ENCODE results near the gene SMLR1.
"Not testable (repeated sequence)": the region's sequence is repeated elsewhere in the genome, so short reads cannot be mapped to it uniquely, and the experiment has no call there.

SMLR1 gene

GRCh38 chr6:130827247-130828149 lies at the start of gene SMLR1:
Gene SMLR1 (plus strand): TSS chr6:130827406. CDS start chr6:130827414, 8 bp downstream.
- no peak for DNase-seq

GRCh38 chr6:130778946-130779657 lies 48.1 kb upstream of the SMLR1 start:
- peak in 3 of 6 experiments; percentile 2 to 12 (median 8) for DNase-seq

GRCh38 chr6:130779658-130780033 lies 47.6 kb upstream of the SMLR1 start:
- DNase-seq: no peak

DNA sequence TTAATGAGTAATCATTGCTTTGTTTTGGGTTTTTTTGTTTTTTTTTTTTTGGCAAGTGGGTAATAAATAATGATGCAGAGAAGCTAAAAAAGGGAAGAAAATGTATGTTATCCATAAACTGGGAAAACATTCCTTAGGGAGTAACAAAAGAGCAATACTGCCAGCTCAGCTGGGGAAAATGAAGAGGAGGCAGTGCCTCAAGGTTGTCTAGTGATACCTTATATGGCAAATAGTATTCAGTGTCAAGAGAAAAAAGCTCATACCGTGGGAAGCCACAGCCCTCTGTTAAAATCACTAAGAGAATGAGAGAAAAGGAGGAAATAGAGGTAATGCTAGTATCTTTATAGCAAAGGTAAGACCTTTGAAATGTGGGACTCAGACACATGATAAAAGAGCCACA lies 47.1 kb upstream of the SMLR1 start:
- no peak for DNase-seq

DNA sequence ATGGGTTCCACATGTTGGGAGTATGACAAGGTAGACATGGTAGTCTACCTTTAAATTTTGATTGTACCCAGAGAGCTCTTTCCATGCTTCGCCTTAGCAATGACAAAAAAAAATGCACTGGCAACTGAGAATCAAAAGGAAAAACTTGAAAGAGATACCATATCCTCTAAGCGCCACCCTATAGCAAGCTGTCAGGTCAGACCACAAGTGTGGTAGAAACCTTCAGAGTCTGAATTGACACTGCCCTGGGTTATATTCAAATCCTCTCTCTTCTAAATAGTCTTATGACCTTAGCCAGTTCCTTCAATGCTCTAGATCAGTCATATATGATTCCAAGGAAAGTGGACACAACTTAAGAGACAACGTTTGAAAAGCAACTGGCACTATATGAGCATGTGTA lies 45.6 kb upstream of the SMLR1 start:
- peak in 4 of 6 experiments; percentile 2 to 62 (median 56) for DNase-seq

- DNase-seq: no peak
These were observed 43.6 kb upstream of the SMLR1 start for GRCh38 chr6:130783416-130784107.

DNA sequence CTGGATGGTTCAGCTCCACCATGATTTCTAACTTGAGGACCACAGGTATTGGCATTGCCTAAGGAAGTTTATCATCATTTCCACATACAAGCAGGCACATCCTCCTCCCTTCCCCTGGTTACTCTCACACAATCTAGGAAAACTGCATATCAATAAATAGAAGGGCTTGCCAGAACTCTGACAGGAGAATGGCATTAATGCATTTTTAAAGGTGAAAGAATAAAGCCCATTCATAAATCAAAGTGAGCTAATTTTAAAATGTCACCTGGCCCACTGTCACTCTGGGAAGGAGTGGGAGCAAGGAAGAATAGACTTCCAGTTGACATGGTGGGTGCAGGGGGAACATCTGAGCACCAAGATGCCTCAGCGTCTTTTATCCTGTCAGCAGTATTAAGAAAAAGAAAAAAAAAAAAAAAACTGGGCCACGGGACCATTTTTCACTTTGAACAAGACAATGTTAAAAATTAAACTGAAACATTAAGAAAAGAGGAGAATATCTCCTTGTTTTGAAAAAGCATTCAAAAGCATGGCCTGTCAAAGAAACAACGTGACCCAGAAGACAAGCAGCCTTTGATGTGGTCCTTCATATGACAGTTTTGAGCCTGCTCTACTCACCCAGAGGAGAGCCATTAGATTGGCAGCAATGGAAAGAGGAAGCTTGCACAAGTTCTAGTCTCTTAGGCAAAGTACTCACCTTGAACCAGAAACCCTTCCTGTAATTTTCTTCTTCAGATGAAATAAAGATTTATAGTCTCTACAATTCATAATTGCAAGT lies 39.3 kb upstream of the SMLR1 start:
- DNase-seq: no peak

- no peak for DNase-seq
These were observed 38.3 kb upstream of the SMLR1 start for GRCh38 chr6:130788954-130789353.

- no peak for DNase-seq
These were observed 33.1 kb upstream of the SMLR1 start for GRCh38 chr6:130794010-130794697.

DNA sequence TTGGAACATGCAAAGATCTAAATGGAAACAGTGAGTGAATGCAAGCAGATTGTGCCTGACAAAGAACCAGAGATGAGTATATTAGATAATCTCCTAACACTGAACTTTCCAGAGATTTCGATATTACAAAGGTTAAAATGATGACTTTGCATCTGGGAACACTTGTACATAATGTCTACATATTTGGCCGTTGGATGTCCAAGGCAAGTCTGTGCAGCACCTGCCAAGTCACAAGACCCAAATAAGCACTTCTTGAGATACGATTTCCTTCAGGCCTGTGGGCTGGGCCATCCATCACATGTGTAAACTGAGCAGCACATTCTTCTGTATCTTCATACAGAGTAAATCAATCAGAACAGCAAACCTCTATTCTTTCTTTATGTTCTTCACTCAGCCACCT lies 32.5 kb upstream of the SMLR1 start:
- DNase-seq: no peak

DNA sequence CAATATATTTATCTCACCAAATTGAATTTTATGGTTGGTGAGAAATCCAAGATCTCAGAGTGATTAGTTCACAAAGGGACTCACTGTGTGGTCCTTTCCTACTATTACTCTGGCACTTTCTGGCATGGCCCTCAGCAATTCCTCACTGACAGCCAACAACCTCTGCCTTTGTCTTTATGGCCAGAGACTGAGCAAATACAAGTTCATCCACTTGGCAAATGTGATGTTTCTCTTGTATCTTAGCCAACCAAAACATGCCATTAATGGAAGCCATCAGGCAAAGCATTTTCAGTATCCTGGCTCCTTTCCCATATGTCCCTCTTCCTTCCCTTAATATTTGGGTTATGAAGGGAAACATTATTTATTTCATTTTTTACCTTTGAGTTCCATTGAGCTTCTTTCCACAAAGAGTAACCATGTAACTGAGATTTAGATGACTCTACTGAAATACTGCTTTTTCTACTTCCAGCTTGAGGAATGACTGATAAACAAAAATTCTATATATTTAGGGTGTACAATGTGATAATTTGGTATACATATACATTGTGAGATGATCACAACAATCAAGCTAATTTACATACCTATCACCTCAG lies 30.8 kb upstream of the SMLR1 start:
- DNase-seq: no peak

DNA sequence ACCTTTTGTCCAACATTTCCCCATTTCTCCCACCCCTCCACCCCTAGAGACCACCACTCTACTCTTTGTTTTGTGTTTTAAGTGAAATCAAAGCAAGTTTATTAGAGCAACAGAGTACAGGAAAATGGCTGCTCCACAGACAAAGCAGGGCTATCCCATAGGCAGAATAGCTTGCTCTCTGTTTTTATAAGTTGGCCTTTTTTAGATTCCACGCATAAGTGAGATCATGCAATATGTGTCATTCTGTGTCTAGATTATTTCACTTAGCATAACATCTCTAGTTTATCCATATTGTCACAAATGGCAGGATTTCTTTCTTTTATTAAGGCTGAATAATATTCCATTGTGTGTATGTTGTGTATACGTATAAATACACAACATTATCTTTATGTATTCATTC lies 30.1 kb upstream of the SMLR1 start:
- no peak for DNase-seq

GRCh38 chr6:130801368-130801767 lies 25.8 kb upstream of the SMLR1 start:
- DNase-seq: not testable (repeated sequence)

DNA sequence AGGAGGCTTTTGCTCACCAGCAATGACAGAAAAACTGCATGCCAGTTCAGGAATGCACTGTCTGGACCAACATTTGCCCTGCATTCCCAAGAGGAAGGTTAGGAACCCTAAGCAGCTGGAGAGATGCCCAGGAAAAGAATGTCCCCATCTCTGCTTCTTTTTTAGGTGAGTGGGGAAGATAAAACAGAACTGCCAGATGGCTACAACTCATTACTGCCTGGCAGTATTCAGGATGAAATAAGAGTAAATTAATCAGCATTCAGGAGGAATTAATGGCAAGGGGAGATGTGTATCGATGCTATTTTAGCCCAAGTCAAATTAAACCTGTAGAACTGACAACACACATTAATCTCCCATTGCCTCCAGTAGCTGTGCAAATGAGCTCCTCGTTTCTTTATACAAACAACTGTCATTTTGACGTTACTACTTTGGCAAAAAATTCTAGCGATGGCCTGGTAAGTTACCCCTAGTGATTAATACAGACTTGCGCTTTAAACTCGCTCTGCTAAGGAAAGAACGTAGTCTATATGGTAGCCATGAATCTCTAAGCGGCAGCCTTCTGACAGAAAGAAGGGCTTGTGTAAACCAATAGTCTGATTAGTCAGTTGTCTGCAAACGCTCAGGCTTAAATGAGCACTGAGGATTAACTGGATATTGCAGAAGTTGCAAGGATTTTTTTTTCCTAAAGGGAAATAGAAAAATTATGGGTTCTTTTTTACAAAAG lies 16.7 kb upstream of the SMLR1 start:
- no peak for DNase-seq

DNA sequence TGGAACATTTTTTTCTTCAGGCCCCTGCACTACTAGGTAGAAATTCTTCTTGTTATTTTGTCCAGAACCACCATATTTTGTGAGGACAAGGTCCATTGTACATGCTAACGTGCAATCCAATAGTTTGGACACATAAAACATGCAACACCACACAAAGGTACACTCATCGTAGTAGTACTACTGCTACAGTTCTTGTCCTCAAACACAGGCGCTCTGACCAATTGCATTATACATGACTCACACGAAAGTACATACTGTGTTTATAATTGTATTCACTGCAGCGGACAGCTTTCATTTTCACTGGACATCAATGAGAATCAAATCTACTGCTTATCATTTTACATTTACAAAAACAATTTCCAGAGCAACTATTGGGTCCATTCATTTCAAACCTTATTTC lies 15.3 kb upstream of the SMLR1 start:
- DNase-seq: no peak

DNA sequence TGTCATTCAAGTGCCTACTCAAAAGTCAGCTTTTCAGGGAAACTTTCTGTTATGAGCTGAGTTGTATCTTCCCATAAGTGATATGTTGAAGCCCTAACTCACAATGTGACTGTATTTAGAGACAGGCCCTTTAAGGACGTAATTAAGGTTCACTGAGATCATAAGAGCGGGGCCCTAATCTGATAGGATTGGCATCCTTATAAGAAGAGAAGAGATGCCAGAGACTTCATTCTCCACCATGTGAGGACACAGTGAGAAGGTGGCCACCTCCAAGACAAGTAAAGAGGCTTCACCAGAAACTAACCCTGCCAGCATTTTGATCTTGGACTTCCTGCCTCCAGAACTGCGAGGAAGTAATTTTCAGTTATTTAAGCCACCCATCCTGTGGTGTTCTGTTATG lies 12.7 kb upstream of the SMLR1 start:
- DNase-seq: no peak

DNA sequence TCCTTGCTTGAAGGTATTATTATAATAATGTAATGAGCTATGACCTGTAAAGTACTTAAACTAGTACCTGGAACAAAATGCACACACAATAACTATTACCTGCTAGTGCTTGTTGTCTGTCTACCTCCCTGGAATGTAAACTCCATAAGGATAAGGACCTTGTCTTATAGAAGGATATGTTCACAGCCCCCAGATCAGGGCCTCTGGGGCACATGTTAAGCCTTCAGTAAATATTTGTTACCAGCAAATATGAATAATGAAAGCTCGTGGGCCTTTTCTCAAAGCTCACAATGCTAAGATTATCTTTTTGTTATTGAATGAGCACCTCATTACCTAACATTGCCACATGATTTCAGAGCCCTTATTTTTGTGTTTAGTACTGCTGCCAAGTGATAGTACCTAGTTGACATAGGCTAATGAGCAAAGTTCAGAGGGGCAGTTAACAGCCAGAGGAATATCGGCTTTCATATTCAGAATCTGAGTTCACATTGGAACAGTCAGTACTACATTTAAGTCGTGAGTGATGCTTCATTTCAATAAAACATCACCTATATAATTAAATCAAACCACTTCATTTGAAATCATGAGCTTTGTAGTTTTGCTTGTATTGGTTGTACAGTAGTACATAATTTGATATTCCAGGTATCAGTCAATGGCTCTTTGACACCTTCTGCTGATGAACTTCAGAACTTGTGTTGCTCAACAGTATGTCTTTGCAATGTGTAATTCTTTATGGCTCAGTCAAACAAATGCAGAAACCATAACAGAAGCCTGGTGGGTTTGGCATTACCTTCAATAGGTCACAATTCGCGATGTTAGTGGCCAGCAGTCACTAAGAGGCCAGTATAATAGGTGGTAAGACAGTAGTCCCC lies 11.8 kb upstream of the SMLR1 start:
- no peak for DNase-seq

DNA sequence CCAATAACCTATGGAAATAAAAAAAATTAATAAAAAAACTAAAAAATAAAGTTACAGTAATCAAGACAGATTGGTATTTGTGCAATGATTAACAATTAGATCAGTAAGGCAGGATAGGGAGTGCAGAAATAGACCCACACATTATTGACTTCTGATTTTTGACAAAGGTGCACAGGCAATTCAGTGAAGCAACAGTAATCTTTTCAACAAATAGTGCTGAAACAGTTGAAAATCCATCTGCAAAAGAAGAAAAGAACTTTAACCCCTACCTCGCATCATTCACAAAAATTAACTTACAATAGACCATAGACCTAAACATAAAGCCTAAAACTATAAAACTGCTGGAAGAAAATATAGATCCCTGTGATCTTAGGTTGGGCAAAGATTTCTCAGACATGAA lies 4.5 kb upstream of the SMLR1 start:
- DNase-seq: no peak

- no peak for DNase-seq
These were observed 2.1 kb upstream of the SMLR1 start for GRCh38 chr6:130824978-130825694.

All from stimulated activated naive CD4-positive, alpha-beta T cell (primary cell).